H9 (cell line): ENCODE measurements around the gene YIPF3. TPM values are rescaled to one million over a fixed set of nuclear protein-coding genes. Genes with fewer than 3 reads are reported as not detected.
"Not testable (repeated sequence)": the region's sequence is repeated elsewhere in the genome, so short reads cannot be mapped to it uniquely, and the experiment has no call there.

Experiments
- DNase-seq: peaks from one replicate; pipeline ENCODE4 v3.0.0-alpha.2; 2017
- H2AFZ ChIP-seq: one replicate; pipeline ENCODE4 v1.6.1; 2013; ENCODE audit warnings: mild to moderate bottlenecking, low read length, control low read depth, moderate library complexity
- H2AK5ac ChIP-seq: 2 replicates; pipeline ENCODE4 v1.6.1; 2013; ENCODE audit warnings: low read length, control low read depth, mixed read lengths; ENCODE audit not compliant: insufficient read length
- H2BK120ac ChIP-seq: one replicate; pipeline ENCODE4 v1.6.1; 2013; ENCODE audit warnings: low read depth, mild to moderate bottlenecking, low read length, control low read depth, inconsistent platforms; ENCODE audit not compliant: poor library complexity, severe bottlenecking
- H2BK12ac ChIP-seq: 2 replicates; pipeline ENCODE4 v1.6.1; 2013; ENCODE audit warnings: low read length, control low read depth, mixed read lengths, low read depth; ENCODE audit not compliant: insufficient read length
- H2BK15ac ChIP-seq: 2 replicates; pipeline ENCODE4 v1.6.1; 2013; ENCODE audit warnings: low read depth, low read length, control low read depth
- H2BK20ac ChIP-seq: one replicate; pipeline ENCODE4 v1.6.1; 2013; ENCODE audit warnings: low read depth, mild to moderate bottlenecking, low read length, control low read depth, inconsistent platforms; ENCODE audit not compliant: poor library complexity, severe bottlenecking
- H2BK5ac ChIP-seq: 2 replicates; pipeline ENCODE4 v1.6.1; 2013; ENCODE audit warnings: low read length, control low read depth, mixed read lengths; ENCODE audit not compliant: insufficient read length
- H3K14ac ChIP-seq: 2 replicates; pipeline ENCODE4 v1.6.1; 2013; ENCODE audit warnings: low read length, control low read depth; ENCODE audit not compliant: insufficient read depth
- H3K18ac ChIP-seq: 2 replicates; pipeline ENCODE4 v1.6.1; 2013; ENCODE audit warnings: low read depth, mild to moderate bottlenecking, mixed read lengths, low read length, control low read depth; ENCODE audit not compliant: insufficient read length
- H3K23ac ChIP-seq: 2 replicates; pipeline ENCODE4 v1.6.1; 2013; ENCODE audit warnings: low read length, control low read depth, mixed read lengths, low read depth; ENCODE audit not compliant: insufficient read length
- H3K23me2 ChIP-seq: 2 replicates; pipeline ENCODE4 v1.6.1; 2013; ENCODE audit warnings: low read depth, mild to moderate bottlenecking, mixed read lengths, low read length, control low read depth; ENCODE audit not compliant: insufficient read length, poor library complexity, severe bottlenecking
- H3K27ac ChIP-seq: 2 replicates; pipeline ENCODE4 v1.5.1; 2013; ENCODE audit warnings: low read length, control low read depth, mixed read lengths, low read depth; ENCODE audit not compliant: insufficient read length
- H3K27me3 ChIP-seq: 2 replicates; pipeline ENCODE4 v1.6.1; 2013; ENCODE audit warnings: low read length, control low read depth, inconsistent platforms; ENCODE audit not compliant: insufficient read depth
- H3K4ac ChIP-seq: 2 replicates; pipeline ENCODE4 v1.6.1; 2013; ENCODE audit warnings: low read depth, mild to moderate bottlenecking, control low read depth, inconsistent platforms, low read length, moderate library complexity
- H3K4me1 ChIP-seq: 2 replicates; pipeline ENCODE4 v1.6.1; 2013; ENCODE audit warnings: low read length, control low read depth, inconsistent platforms; ENCODE audit not compliant: insufficient read depth
- H3K4me2 ChIP-seq: 2 replicates; pipeline ENCODE4 v1.6.1; 2013; ENCODE audit warnings: low read length, control low read depth, mixed read lengths; ENCODE audit not compliant: insufficient read length, insufficient read depth
- H3K56ac ChIP-seq: 2 replicates; pipeline ENCODE4 v1.6.1; 2013; ENCODE audit warnings: low read depth, mild to moderate bottlenecking, mixed read lengths, low read length, control low read depth; ENCODE audit not compliant: insufficient read length
- H3K79me1 ChIP-seq: 2 replicates; pipeline ENCODE4 v1.6.1; 2013; ENCODE audit warnings: low read depth, mild to moderate bottlenecking, moderate library complexity, low read length, control low read depth, inconsistent platforms; ENCODE audit not compliant: insufficient read depth, poor library complexity, severe bottlenecking
- H3K79me2 ChIP-seq: 2 replicates; pipeline ENCODE4 v1.6.1; 2013; ENCODE audit warnings: low read length, control low read depth, inconsistent platforms; ENCODE audit not compliant: insufficient read depth
- H3K9ac ChIP-seq: 2 replicates; pipeline ENCODE4 v1.6.1; 2013; ENCODE audit warnings: low read length, control low read depth, mixed read lengths; ENCODE audit not compliant: insufficient read length; ENCODE audit errors: extremely low read depth
- H3K9me3 ChIP-seq: one replicate; pipeline ENCODE4 v1.6.1; 2013; ENCODE audit warnings: low read depth, low read length, inconsistent platforms; ENCODE audit not compliant: control insufficient read depth
- H3T11ph ChIP-seq: one replicate; pipeline ENCODE4 v1.6.1; 2013; ENCODE audit warnings: mild to moderate bottlenecking, low read length, control low read depth, inconsistent platforms
- H4K20me1 ChIP-seq: one replicate; pipeline ENCODE4 v1.6.1; 2013; ENCODE audit not compliant: control insufficient read depth, insufficient read length, insufficient read depth
- H4K5ac ChIP-seq: 2 replicates; pipeline ENCODE4 v1.6.1; 2013; ENCODE audit warnings: low read depth, mild to moderate bottlenecking, mixed read lengths, low read length, control low read depth; ENCODE audit not compliant: insufficient read length
- H4K8ac ChIP-seq: replicated peaks from 2 replicates; pipeline ENCODE4 v1.6.1; 2013; ENCODE audit warnings: low read length, control low read depth, mixed read lengths, low read depth; ENCODE audit not compliant: insufficient read length
- H4K91ac ChIP-seq: 2 replicates; pipeline ENCODE4 v1.6.1; 2013; ENCODE audit warnings: low read depth, mild to moderate bottlenecking, moderate library complexity, mixed read lengths, low read length, control low read depth; ENCODE audit not compliant: insufficient read length
- H3K27ac Mint-ChIP-seq, 3 experiments: 2 replicates in 2 of 3; 3 replicates in 1 of 3; pipeline ENCODE4 v1.8.0; 2020 to 2021; ENCODE audit warnings: mixed read lengths in 3 of 3, mild to moderate bottlenecking in 1 of 3, moderate library complexity in 1 of 3
- H3K27me3 Mint-ChIP-seq: 2 replicates; pipeline ENCODE4 v1.8.0; 2021; ENCODE audit warnings: low read depth, mild to moderate bottlenecking, moderate library complexity, mixed read lengths
- H3K36me3 Mint-ChIP-seq, 3 experiments: 2 replicates in 2 of 3; 3 replicates in 1 of 3; pipeline ENCODE4 v1.8.0; 2020 to 2021; ENCODE audit warnings: low read depth in 3 of 3, mixed read lengths in 3 of 3; ENCODE audit not compliant: insufficient read depth in 1 of 3
- H3K4me1 Mint-ChIP-seq, 2 experiments: 2 replicates each; pipeline ENCODE4 v1.8.0; 2020; ENCODE audit warnings: mixed read lengths in 2 of 2
- H3K4me3 Mint-ChIP-seq, 2 experiments: 2 replicates in 1 of 2; 3 replicates in 1 of 2; pipeline ENCODE4 v1.8.0; 2020 to 2021; ENCODE audit warnings: mild to moderate bottlenecking in 2 of 2, mixed read lengths in 2 of 2, moderate library complexity in 1 of 2
- H3K9me3 Mint-ChIP-seq, 2 experiments: 2 replicates in 1 of 2; 3 replicates in 1 of 2; pipeline ENCODE4 v1.8.0; 2020; ENCODE audit warnings: mild to moderate bottlenecking in 2 of 2, mixed read lengths in 2 of 2, moderate library complexity in 1 of 2
- WGBS: extraction: QIAGEN DNeasy Blood & Tissue Kit; methylation state at CpG from one replicate; pipeline ENCODE4 v1.1.7; 2013; ENCODE audit warnings: missing lambda C conversion rate, low lambda C conversion rate, mixed read lengths; ENCODE audit not compliant: insufficient read length; ENCODE audit errors: extremely low coverage; 5-methylcytosine and 5-hydroxymethylcytosine counted together
- total RNA-seq: library from RNA; stranded (reverse); gene quantifications from 2 replicates; pipeline ENCODE4 v1.2.1, GENCODE V29; 2021
- TF ChIP-seq, protein P1 (sequence below): fragments of 200-600 bp; sonication (generic); conservative IDR thresholded peaks from 3 replicates; pipeline ENCODE4 v1.8.0; 2021; ENCODE audit warnings: antibody characterized with exemption, mild to moderate bottlenecking

YIPF3 gene
- total RNA-seq, 1 experiment from 2014 or later: 84.5 TPM

- Histone ChIP-seq H3K27me3 (no peaks in the 10 kb centered on the region), H4K91ac (no peak overlapping the region), H2BK120ac (no peak overlapping the region), H4K5ac (no peak overlapping the region), H3T11ph (no peak overlapping the region), H4K8ac (no peak overlapping the region), H3K14ac (no peak overlapping the region), H4K20me1 (peaks cover 2% of the 10 kb centered on the region), H3K4me1 (0 out of 2 replicates have a peak, but pooled peaks cover 3% of the 10 kb centered on the region), H3K4me2 (no peak overlapping the region), H3K4ac (no peak overlapping the region), H3K18ac (no peak overlapping the region), H3K27ac (no peak overlapping the region), H2BK12ac (no peak overlapping the region), H2BK5ac (no peak overlapping the region), H2AK5ac (no peak overlapping the region), H2AFZ (no peak overlapping the region), H3K79me1 (no peaks in the 10 kb centered on the region), H3K23ac (no peak overlapping the region), H3K9ac (no peak overlapping the region), H3K9me3 (no peaks in the 10 kb centered on the region), H3K56ac (no peak overlapping the region), H2BK15ac (no peak overlapping the region), H3K79me2 (no peaks in the 10 kb centered on the region; the same call in 1 of the 2 replicates), H2BK20ac (no peak overlapping the region), H3K23me2 (no peaks in the 10 kb centered on the region)
- TF ChIP-seq, protein P1, sequence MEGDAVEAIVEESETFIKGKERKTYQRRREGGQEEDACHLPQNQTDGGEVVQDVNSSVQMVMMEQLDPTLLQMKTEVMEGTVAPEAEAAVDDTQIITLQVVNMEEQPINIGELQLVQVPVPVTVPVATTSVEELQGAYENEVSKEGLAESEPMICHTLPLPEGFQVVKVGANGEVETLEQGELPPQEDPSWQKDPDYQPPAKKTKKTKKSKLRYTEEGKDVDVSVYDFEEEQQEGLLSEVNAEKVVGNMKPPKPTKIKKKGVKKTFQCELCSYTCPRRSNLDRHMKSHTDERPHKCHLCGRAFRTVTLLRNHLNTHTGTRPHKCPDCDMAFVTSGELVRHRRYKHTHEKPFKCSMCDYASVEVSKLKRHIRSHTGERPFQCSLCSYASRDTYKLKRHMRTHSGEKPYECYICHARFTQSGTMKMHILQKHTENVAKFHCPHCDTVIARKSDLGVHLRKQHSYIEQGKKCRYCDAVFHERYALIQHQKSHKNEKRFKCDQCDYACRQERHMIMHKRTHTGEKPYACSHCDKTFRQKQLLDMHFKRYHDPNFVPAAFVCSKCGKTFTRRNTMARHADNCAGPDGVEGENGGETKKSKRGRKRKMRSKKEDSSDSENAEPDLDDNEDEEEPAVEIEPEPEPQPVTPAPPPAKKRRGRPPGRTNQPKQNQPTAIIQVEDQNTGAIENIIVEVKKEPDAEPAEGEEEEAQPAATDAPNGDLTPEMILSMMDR: no peak
- no peaks in the 10 kb centered on the region for H3K27me3 Mint-ChIP-seq
- H3K27ac Mint-ChIP-seq: no peak overlapping the region; a peak in 1 of 7 replicates
- H3K4me1 Mint-ChIP-seq: peaks cover 14 to 15% of the 10 kb centered on the region in 2 experiments
- WGBS: no CpG with 5 or more reads among the region's 12 CpGs
- no peak for DNase-seq
- no peaks in the 10 kb centered on the region for H3K9me3 Mint-ChIP-seq
- peaks cover 26 to 64% (median 60%) of the 10 kb centered on the region in 3 experiments for H3K36me3 Mint-ChIP-seq
- H3K4me3 Mint-ChIP-seq: no peak overlapping the region
Observed at GRCh38 chr6:43499028-43499815, 17.5 kb downstream of the YIPF3 start.

DNA sequence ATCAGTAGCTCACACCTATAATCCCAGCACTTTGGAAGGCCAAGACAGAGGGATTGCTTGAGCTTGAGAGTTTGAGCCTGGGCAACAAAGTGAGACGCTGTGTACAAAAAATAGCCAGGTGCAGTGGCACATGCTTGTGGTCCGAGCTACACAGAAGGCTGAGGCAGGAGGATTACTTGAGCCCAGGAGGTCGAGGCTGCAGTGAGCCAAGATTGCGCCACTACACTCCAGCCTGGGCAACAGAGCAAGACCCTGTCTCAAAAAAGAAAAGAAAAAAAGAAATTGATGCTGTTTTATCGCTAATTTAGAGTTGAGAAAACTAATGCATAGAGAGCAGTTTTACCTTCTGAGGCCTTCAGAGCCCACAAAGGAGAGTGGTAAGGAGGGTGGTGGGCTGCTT is 18.4 kb downstream of the YIPF3 start:
- not testable (repeated sequence) for H2BK15ac ChIP-seq, H3K4me2 ChIP-seq, H3K23me2 ChIP-seq, H3K27me3 ChIP-seq, H3K9me3 ChIP-seq, H3T11ph ChIP-seq, DNase-seq, H2BK20ac ChIP-seq, H2AK5ac ChIP-seq, H4K20me1 ChIP-seq, H2AFZ ChIP-seq, H3K27me3 Mint-ChIP-seq, H4K8ac ChIP-seq, H3K56ac ChIP-seq, H4K5ac ChIP-seq, H3K4ac ChIP-seq, H2BK12ac ChIP-seq, H3K27ac Mint-ChIP-seq, H2BK5ac ChIP-seq, H3K9me3 Mint-ChIP-seq, H3K27ac ChIP-seq, H3K79me1 ChIP-seq, H3K4me3 Mint-ChIP-seq, H3K9ac ChIP-seq, H3K18ac ChIP-seq, H3K23ac ChIP-seq, H2BK120ac ChIP-seq, H3K79me2 ChIP-seq, H3K14ac ChIP-seq, H4K91ac ChIP-seq, H3K4me1 ChIP-seq
- Mint-ChIP-seq H3K36me3 (peaks cover 21 to 56% (median 54%) of the 10 kb centered on the region in 3 experiments), H3K4me1 (peaks cover 15% of the 10 kb centered on the region in 2 experiments)
- no CpG with 5 or more reads among the region's 5 CpGs for WGBS
